ENCODE measurements around the gene PLOD1.
"Not testable (repeated sequence)": the region's sequence is repeated elsewhere in the genome, so short reads cannot be mapped to it uniquely, and the experiment has no call there.

PLOD1 gene

GRCh38 chr1:11912482-11913216 lies 21.9 kb upstream of the PLOD1 start:
- not testable (repeated sequence) for DNase-seq

DNA sequence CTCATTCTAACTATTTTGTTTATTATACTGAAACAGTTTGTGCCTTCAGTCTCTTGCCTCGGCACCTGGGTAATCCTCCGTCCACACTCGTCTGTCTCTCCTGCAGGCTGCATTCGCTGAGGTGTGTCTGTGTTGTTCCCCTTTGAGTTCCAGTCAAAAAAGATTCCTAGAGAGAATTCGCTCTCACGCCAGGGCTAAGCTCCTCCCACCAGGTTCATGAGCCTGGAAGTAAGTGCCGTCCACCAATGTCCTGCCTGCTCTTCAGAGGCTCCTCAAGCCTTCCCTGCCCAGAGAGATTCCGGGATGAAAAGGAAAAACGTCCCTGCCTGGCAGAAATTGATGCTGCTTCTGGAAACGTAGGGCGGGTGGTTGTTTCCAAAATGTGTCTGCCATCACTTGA lies 21.2 kb upstream of the PLOD1 start:
- DNase-seq, result no peak

DNA sequence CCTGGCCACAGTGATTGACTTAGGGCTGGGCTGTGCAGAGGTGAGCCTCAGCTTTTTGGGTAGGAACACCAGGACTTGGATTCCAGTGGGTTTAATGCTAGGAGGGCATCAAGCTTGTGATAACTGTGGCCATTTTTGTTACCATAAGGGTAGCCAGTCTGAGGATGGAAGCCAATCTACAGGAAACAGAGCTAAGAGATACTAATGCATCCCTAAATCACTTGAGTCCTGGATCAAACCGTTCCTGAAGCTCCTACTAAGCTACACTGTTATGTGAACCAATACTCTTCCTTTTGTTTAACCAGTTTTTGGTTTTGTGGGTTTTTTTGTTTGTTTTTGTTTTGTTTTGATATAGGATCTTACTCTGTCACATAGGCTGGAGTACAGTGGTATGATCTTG lies 20.5 kb upstream of the PLOD1 start:
- DNase-seq, result no peak

DNA sequence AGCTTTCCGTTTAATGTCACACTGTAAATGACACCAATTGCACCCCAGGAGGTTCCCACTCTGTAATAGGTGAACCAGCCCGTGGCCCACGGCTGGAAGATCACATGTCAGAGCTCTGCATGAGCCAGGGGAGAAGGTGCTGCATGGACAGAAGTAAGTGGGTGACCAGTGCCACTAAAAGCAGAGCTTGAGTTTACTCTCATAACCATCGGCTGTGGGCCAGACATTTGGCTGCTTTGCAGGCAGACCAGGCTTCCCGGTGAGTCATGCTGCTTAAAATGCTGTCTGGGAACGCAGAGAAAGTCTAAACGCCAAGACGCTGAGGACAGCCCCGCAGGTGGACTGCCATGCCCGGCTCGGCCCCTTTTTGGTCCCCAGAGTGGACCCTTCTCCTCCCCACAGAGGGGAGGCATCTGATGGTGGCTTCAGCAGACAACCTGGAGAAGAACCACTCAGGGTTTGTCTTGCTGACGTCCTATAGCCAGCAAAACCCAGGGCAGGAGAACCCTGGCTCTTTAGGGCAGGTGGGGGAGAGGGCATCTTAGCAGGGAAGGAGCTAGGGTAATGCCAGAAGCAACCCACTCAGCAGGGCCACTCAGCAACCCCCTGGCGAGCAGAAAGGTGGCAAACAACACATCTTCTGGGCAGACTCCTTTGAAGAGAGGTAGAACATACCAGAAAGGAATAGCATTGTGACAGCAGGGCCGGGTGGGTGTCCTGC lies 15.6 kb upstream of the PLOD1 start:
- DNase-seq, result no peak

- no peak for DNase-seq
These were observed 14.9 kb upstream of the PLOD1 start for GRCh38 chr1:11919621-11920020.

GRCh38 chr1:11920239-11920903 lies 14.1 kb upstream of the PLOD1 start:
- no peak for DNase-seq

DNA sequence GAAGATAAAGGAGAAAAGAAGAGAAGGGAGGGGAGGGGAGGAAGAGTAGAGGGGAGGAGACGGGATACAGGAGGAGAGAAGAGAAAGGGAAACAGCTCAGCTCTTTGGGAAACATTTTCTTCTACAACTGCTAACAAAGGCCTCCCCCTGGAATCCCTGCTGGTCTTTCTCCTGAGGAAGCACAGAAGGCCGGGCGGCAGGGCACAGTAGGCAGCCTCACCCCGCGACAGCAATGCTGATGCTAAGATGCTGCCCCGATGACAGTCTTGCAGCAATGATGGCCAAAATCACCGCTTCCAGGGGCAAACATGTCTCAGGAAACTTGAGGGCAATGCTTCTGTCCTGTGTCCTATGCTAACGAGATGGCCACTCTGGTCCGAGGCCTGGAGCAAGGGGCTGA lies 13.5 kb upstream of the PLOD1 start:
- no peak for DNase-seq

DNA sequence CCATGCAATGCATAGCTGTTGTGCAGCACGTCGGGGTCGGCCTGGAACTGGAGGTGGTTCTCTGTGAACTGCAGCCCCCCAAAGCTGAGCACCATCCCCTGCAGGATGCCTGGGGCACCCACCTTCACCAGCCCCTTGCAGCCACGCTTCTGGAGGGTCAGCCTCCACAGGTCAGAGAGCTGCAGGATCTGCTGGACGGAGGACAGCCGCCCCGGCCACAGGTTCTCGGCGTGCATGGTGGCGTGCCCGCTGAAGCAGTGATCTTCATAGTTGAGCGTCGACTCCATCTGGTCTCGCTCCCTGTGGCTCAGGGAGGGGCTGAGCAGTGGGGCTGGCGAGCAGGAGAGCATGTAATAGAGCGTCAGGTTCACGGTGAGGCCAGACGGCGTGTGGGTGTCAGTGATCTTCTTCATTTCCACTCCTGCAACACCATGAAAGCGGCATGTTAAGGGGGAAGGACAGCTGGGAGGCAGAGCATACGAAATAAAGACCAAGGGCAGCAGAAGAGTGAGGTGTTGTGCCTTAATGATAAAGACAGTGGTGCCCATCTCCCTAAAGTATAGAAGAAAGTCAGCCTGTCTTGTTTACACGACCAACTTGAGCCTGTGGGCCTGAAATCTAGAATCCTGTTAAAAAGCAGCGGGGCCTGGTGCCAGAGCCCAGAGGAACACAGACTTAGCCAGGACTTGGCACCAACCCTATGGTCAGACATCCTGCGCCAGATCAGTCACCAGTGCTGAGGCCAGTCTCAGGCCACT lies 11.3 kb upstream of the PLOD1 start:
- DNase-seq, result no peak

GRCh38 chr1:11923827-11924113 lies 10.7 kb upstream of the PLOD1 start:
- no peak for DNase-seq

GRCh38 chr1:11924334-11925195 lies 10.0 kb upstream of the PLOD1 start:
- DNase-seq, result no peak

DNA sequence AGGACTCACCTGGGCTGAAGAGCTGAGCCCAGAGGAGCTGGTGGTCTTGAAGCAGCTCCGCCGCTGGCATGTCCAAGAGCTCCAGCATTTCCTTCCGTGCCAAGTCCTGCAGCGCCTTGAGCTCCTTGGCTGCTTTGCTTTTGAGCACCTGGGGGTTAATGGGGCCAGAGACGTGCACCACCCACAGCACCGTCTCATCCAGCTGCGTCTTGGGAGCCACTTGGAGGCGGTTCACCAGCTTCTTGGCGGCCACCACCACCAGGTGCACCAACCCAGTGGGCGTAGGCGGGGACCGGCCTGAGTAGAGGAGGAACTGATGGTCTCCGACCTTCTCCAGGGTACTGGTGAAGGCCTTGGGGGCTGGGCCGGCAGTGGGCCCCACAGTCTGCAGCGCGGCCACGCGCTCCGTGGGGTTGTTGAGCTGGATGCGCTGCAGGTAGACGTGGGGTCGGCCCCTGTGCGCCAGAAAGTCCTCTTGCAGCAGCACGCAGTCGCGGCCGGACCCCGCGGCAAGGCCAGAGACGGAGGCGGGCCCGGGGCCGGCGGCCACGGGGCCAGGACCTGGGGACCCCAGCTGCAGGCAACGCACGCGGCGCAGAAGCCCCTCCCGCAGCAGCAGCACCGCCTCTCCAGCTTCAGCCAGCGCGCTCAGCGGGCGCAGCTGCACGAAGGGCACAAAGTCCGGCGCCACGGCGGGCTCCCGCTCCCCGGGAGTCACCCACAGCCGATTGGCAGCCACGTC lies 9.2 kb upstream of the PLOD1 start:
- not testable (repeated sequence) for DNase-seq

GRCh38 chr1:11925938-11926292 lies 8.6 kb upstream of the PLOD1 start:
- no peak for DNase-seq

DNA sequence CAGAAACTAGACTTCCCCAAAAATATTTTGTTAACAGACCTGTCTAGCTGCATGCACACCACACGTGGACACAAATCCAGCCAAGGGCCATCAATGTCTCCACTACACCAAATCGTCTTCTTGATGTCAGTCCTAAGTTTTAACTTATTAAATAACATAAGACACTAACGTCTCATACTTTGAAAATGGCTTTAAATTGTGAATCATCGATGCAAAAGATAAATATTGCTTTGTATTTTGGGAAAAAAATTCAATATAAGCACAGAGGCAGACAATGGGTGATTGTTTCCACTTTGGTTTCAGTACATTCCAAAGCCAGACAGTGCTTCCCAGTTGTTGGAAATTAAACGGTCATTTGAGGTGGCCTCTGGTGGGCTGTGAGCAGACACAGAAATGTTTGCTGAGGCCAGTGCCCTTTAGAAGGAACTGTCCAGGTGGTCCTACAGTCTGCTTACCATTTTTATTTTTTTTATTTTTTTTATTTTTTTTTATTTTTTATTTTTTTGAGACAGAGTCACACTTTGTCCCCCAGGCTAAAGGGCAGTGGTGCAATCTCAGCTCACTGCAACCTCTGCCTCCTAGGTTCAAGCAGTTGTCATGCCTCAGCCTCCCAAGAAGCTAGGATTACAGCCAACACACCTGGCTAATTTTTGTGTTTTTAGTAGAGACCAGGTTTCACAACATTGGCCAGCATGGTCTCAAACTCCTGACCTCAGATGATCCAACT lies 6.5 kb upstream of the PLOD1 start:
- no peak for DNase-seq

- no peak for DNase-seq
These were observed 4.7 kb upstream of the PLOD1 start for GRCh38 chr1:11929849-11930248.

GRCh38 chr1:11930571-11931445 lies 3.7 kb upstream of the PLOD1 start:
- no peak for DNase-seq

DNA sequence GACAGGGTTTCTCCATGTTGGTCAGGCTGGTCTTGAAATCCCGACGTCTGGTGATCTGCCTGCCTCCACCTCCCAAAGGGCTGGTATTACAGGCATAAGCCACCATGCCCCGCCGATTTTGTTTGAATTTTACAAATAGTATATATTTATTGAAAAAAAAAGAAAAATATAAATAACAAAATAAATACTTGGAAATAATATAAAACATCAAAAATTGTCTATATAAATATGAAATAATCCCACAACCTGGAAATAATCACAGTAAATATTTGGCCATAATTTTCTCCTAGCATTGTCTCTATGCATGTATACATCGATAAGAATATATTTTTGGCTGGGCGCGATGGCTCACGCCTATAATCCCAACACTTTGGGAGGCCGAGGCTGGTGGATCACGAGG lies 2.7 kb upstream of the PLOD1 start:
- no peak for DNase-seq

- DNase-seq, result no peak
These were observed 518 bp downstream of the PLOD1 start for GRCh38 chr1:11935057-11935412.

- DNase-seq, result not testable (repeated sequence)
These were observed 1.2 kb downstream of the PLOD1 start for GRCh38 chr1:11935733-11936132.

DNA sequence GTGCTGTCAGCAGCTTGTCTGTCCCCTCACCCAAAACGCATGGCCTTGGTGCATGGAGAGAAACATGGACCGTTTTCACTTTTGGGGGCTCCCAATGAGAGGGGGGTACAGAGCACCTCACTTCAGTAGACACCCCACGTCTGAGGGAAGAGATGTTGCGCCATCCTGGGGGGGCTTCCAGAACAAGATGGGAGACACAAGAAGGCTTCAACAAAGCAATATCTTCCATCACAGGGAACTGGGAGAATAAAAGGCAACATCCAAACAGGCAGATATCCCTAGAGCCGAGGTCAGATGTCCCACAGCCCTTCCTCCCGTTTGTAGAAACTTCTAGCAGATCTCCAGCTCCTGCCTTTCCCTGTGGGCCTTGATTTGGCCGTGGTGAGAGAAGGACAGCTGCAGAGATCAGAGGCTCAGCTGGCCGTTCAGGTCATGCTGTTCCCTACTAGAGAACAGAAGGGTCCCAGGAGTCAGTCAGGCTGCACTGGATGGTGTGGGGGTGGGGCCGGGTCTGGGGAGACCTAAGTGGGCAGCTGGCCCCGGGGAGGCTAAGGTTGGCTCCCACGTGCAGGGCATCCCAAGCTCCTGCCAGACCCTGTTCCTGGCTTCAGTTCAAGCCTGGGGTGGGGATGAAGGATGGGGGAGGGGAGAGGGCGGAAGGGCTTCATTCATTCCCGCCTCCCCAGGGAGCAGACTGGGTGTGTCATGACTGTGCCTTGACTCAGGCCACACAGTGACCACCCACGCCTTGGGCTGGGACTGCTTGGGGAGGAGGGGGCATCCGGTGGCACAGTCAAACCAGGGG lies 4.4 kb downstream of the PLOD1 start:
- DNase-seq, result no peak
